Activated T-helper 17 cell treated with anti-CD3 and anti-CD28 coated beads, Interleukin-2, amount 50 U/mL, for 72 hours (primary cell): ENCODE data around the gene SH2D2A. TPM values are rescaled to one million over a fixed set of nuclear protein-coding genes. Genes with fewer than 3 reads are reported as not detected.

Experiments used
- ATAC-seq: fragments of 150-1000 bp; cut with Tn5 transposase; replicated peaks from 2 replicates; pipeline ENCODE4 v1.10.0; 2021; ENCODE audit warnings: mild to moderate bottlenecking, moderate library complexity
- H3K27ac Mint-ChIP-seq: one replicate; pipeline ENCODE4 v1.8.0; 2022; ENCODE audit warnings: mixed read lengths
- H3K27me3 Mint-ChIP-seq: one replicate; pipeline ENCODE4 v1.8.0; 2022; ENCODE audit warnings: mixed read lengths
- H3K36me3 Mint-ChIP-seq: one replicate; pipeline ENCODE4 v1.8.0; 2022; ENCODE audit warnings: low read depth, mild to moderate bottlenecking, mixed read lengths
- H3K4me1 Mint-ChIP-seq: one replicate; pipeline ENCODE4 v1.8.0; 2022; ENCODE audit warnings: mixed read lengths
- H3K4me3 Mint-ChIP-seq: one replicate; pipeline ENCODE4 v1.8.0; 2022; ENCODE audit warnings: mild to moderate bottlenecking, mixed read lengths
- H3K9me3 Mint-ChIP-seq: one replicate; pipeline ENCODE4 v1.8.0; 2022; ENCODE audit warnings: mixed read lengths
- total RNA-seq, 2 donors: library from RNA; stranded (reverse); gene quantifications; one replicate each; pipeline ENCODE4 v1.2.3, GENCODE V29; 2022

The SH2D2A gene
- 100 to 1,000 TPM; 173 to 257 TPM for total RNA-seq

GRCh38 chr1:156816561-156817328 lies at the start of gene SH2D2A:
Gene SH2D2A (minus strand): TSS chr1:156816848. CDS start chr1:156816708, 140 bp downstream.
- H3K27me3 Mint-ChIP-seq: no peaks in the 10 kb centered on the region
- H3K4me3 Mint-ChIP-seq: peak within 1 kb of the TSS; percentile 87
- ATAC-seq: peak; percentile 89
- H3K36me3 Mint-ChIP-seq: peaks cover 55% of the 10 kb centered on the region
- H3K9me3 Mint-ChIP-seq: no peaks in the 10 kb centered on the region
- H3K4me1 Mint-ChIP-seq: peaks cover 33% of the 10 kb centered on the region
- H3K27ac Mint-ChIP-seq: peak within 1 kb of the TSS; percentile 100

GRCh38 chr1:156865865-156866248 lies 49.2 kb upstream of the SH2D2A start:
- H3K36me3 Mint-ChIP-seq: no peaks in the 10 kb centered on the region
- peak overlapping the region; percentile 55 for H3K27ac Mint-ChIP-seq
- H3K4me1 Mint-ChIP-seq: peaks cover 30% of the 10 kb centered on the region
- peak; percentile 40 for ATAC-seq
- H3K4me3 Mint-ChIP-seq: peak overlapping the region; percentile 59
- H3K9me3 Mint-ChIP-seq: no peaks in the 10 kb centered on the region
- peaks cover 23% of the 10 kb centered on the region for H3K27me3 Mint-ChIP-seq

GRCh38 chr1:156865258-156865657 lies 48.6 kb upstream of the SH2D2A start:
- peak overlapping the region; percentile 55 for H3K27ac Mint-ChIP-seq
- H3K9me3 Mint-ChIP-seq: no peaks in the 10 kb centered on the region
- no peak for ATAC-seq
- H3K4me3 Mint-ChIP-seq: peak overlapping the region; percentile 59
- H3K4me1 Mint-ChIP-seq: peaks cover 27% of the 10 kb centered on the region
- H3K36me3 Mint-ChIP-seq: no peaks in the 10 kb centered on the region
- peaks cover 26% of the 10 kb centered on the region for H3K27me3 Mint-ChIP-seq

- ATAC-seq: no peak
- peaks cover 28% of the 10 kb centered on the region for H3K4me1 Mint-ChIP-seq
- H3K27ac Mint-ChIP-seq: no peak overlapping the region
- H3K4me3 Mint-ChIP-seq: peak overlapping the region; percentile 59
- H3K9me3 Mint-ChIP-seq: no peaks in the 10 kb centered on the region
- peaks cover 28% of the 10 kb centered on the region for H3K27me3 Mint-ChIP-seq
- H3K36me3 Mint-ChIP-seq: no peaks in the 10 kb centered on the region
These were observed 48.1 kb upstream of the SH2D2A start for GRCh38 chr1:156864796-156865195.

GRCh38 chr1:156863631-156864030 lies 47.0 kb upstream of the SH2D2A start:
- Mint-ChIP-seq H3K4me3 (peak overlapping the region; percentile 48), H3K27ac (peak overlapping the region; percentile 54), H3K27me3 (peaks cover 31% of the 10 kb centered on the region), H3K4me1 (peaks cover 29% of the 10 kb centered on the region), H3K9me3 (no peaks in the 10 kb centered on the region), H3K36me3 (no peaks in the 10 kb centered on the region)
- no peak for ATAC-seq

- H3K9me3 Mint-ChIP-seq: no peaks in the 10 kb centered on the region
- peaks cover 33% of the 10 kb centered on the region for H3K4me1 Mint-ChIP-seq
- peaks cover 36% of the 10 kb centered on the region for H3K27me3 Mint-ChIP-seq
- peak overlapping the region; percentile 48 for H3K4me3 Mint-ChIP-seq
- no peaks in the 10 kb centered on the region for H3K36me3 Mint-ChIP-seq
- peak overlapping the region; percentile 54 for H3K27ac Mint-ChIP-seq
- peak; percentile 64 for ATAC-seq
These were observed 46.5 kb upstream of the SH2D2A start for GRCh38 chr1:156862997-156863599.

- Mint-ChIP-seq H3K27ac (peak overlapping the region; percentile 54), H3K27me3 (peaks cover 41% of the 10 kb centered on the region), H3K4me3 (peak overlapping the region; percentile 48), H3K4me1 (peaks cover 33% of the 10 kb centered on the region), H3K9me3 (no peaks in the 10 kb centered on the region), H3K36me3 (no peaks in the 10 kb centered on the region)
- no peak for ATAC-seq
These were observed 45.9 kb upstream of the SH2D2A start for GRCh38 chr1:156862584-156862983.

GRCh38 chr1:156860628-156861423 lies 44.2 kb upstream of the SH2D2A start, which contains the start of gene NTRK1:
Gene NTRK1 (plus strand): TSS chr1:156860865. CDS start chr1:156860935, 70 bp downstream.
- H3K27ac Mint-ChIP-seq: peak within 1 kb of the TSS; percentile 61
- peaks cover 42% of the 10 kb centered on the region for H3K27me3 Mint-ChIP-seq
- H3K4me1 Mint-ChIP-seq: peaks cover 30% of the 10 kb centered on the region
- peak; percentile 71 for ATAC-seq
- H3K36me3 Mint-ChIP-seq: no peaks in the 10 kb centered on the region
- peak within 1 kb of the TSS; percentile 82 for H3K4me3 Mint-ChIP-seq
- H3K9me3 Mint-ChIP-seq: no peaks in the 10 kb centered on the region

- Mint-ChIP-seq H3K27ac (peak overlapping the region; percentile 61), H3K9me3 (no peaks in the 10 kb centered on the region), H3K4me1 (peaks cover 25% of the 10 kb centered on the region), H3K36me3 (no peaks in the 10 kb centered on the region), H3K27me3 (peaks cover 42% of the 10 kb centered on the region), H3K4me3 (peak overlapping the region; percentile 82)
- ATAC-seq: peak; percentile 62
These were observed 43.5 kb upstream of the SH2D2A start for GRCh38 chr1:156860113-156860627.

- Mint-ChIP-seq H3K36me3 (no peaks in the 10 kb centered on the region), H3K4me3 (peak overlapping the region; percentile 82), H3K27me3 (peaks cover 45% of the 10 kb centered on the region), H3K27ac (no peak overlapping the region), H3K9me3 (no peaks in the 10 kb centered on the region), H3K4me1 (peaks cover 25% of the 10 kb centered on the region)
- peak; percentile 20 for ATAC-seq
These were observed 43.0 kb upstream of the SH2D2A start for GRCh38 chr1:156859523-156860112.

GRCh38 chr1:156858959-156859522 lies 42.4 kb upstream of the SH2D2A start, which contains the start of gene INSRR:
Gene INSRR (minus strand): TSS chr1:156859117. CDS start chr1:156858621, 496 bp downstream.
- H3K9me3 Mint-ChIP-seq: no peaks in the 10 kb centered on the region
- H3K4me3 Mint-ChIP-seq: peak within 1 kb of the TSS; percentile 82
- H3K4me1 Mint-ChIP-seq: peaks cover 24% of the 10 kb centered on the region
- H3K27ac Mint-ChIP-seq: no peak within 1 kb of the TSS
- H3K27me3 Mint-ChIP-seq: peaks cover 43% of the 10 kb centered on the region
- no peaks in the 10 kb centered on the region for H3K36me3 Mint-ChIP-seq
- no peak for ATAC-seq

GRCh38 chr1:156858555-156858956 lies 41.9 kb upstream of the SH2D2A start:
- H3K36me3 Mint-ChIP-seq: no peaks in the 10 kb centered on the region
- no peak for ATAC-seq
- H3K9me3 Mint-ChIP-seq: no peaks in the 10 kb centered on the region
- peaks cover 19% of the 10 kb centered on the region for H3K4me1 Mint-ChIP-seq
- H3K4me3 Mint-ChIP-seq: peak overlapping the region; percentile 61
- peaks cover 38% of the 10 kb centered on the region for H3K27me3 Mint-ChIP-seq
- no peak overlapping the region for H3K27ac Mint-ChIP-seq

- Mint-ChIP-seq H3K4me3 (no peak overlapping the region), H3K36me3 (no peaks in the 10 kb centered on the region), H3K27me3 (peaks cover 32% of the 10 kb centered on the region), H3K4me1 (peaks cover 11% of the 10 kb centered on the region), H3K27ac (no peak overlapping the region), H3K9me3 (no peaks in the 10 kb centered on the region)
- no peak for ATAC-seq
These were observed 40.9 kb upstream of the SH2D2A start for GRCh38 chr1:156857532-156857931.
